Renal cortex interstitium (tissue), 11 donors: ENCODE data around the gene SLFNL1. TPM values are rescaled to one million over a fixed set of nuclear protein-coding genes. Genes with fewer than 3 reads are reported as not detected.

Experiments used
- DNase-seq, 11 donors: peaks; one replicate each; pipeline ENCODE4 v3.0.0-alpha.2; 2013; ENCODE audit warnings: low read depth in 9 of 11, low spot score in 4 of 11; ENCODE audit errors: extremely low read depth in 1 of 11
- polyA plus RNA-seq, 3 donors: library from polyadenylated mRNA; unstranded; fragments of 120-200 nt; gene quantifications; one replicate each; pipeline ENCODE4 v1.2.1, GENCODE V29; 2013; ENCODE audit not compliant: insufficient read length in 3 of 3

SLFNL1 gene
- polyA plus RNA-seq, 3 donors = 0.23 to 0.97 (median 0.46) TPM

- DNase-seq = no peak
Measured at GRCh38 chr1:40976952-40977690, 44.4 kb downstream of the SLFNL1 start.

DNA sequence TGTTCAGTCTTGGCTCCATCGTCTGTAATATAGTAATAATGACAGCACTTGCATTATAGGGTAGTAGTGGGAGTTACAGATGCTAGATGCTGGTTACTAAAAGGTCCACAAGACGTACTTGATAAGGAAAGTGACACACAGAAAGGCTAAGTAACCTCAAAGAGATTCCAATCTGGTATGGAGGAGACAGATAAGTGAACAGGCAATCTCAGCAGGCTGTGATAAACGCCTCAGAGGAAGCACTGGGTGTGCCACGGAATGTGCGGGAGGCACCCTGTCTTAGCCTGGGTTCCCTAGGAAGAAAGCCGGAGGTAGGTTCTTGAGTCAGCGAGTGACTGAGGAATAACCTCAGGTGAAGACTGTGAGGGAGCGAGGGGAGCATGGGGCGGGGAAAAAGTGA lies 46.6 kb downstream of the SLFNL1 start:
- no peak for DNase-seq

- DNase-seq = no peak
Measured at GRCh38 chr1:40973912-40974311, 47.6 kb downstream of the SLFNL1 start.

- no peak for DNase-seq
Measured at GRCh38 chr1:40971966-40972365, 49.6 kb downstream of the SLFNL1 start.

- no peak for DNase-seq
Measured at GRCh38 chr1:40969445-40969844, 52.1 kb downstream of the SLFNL1 start.

- no peak for DNase-seq
Measured at GRCh38 chr1:40966417-40966816, 55.1 kb downstream of the SLFNL1 start.

Other genes with a start within 250 kb of the SLFNL1 start
- 1 to 10 TPM; 1.6 to 1.9 (median 1.9) TPM for gene KCNQ4, start 237.9 kb downstream of the SLFNL1 start, polyA plus RNA-seq
- 1 to 10 TPM; 2.7 to 6.0 (median 5.4) TPM for gene CITED4, start 159.4 kb downstream of the SLFNL1 start, polyA plus RNA-seq
- 10 to 100 TPM; 21.8 to 31.5 (median 31.1) TPM for gene CTPS1, start 42.0 kb downstream of the SLFNL1 start, polyA plus RNA-seq
- 10 to 100 TPM; 34.2 to 45.3 (median 42.4) TPM for gene SCMH1, start 220.6 kb upstream of the SLFNL1 start, polyA plus RNA-seq